GM23338 (cell line): ENCODE data around the gene SHROOM2. TPM values are rescaled to one million over a fixed set of nuclear protein-coding genes. Genes with fewer than 3 reads are reported as not detected.

Source experiments
- ATAC-seq: fragments of 200-7000 bp; cut with Tn5 transposase; 3 replicates; pipeline ENCODE4 v1.9.1; 2020
- DNase-seq: peaks from one replicate; pipeline ENCODE4 v3.0.0-alpha.2; 2015; ENCODE audit warnings: low spot score
- H2AFZ ChIP-seq: fragments of 200-600 bp; sonication (generic); 2 replicates; pipeline ENCODE4 v1.8.0; 2016; ENCODE audit warnings: antibody characterized with exemption, mild to moderate bottlenecking, moderate library complexity
- H3F3A ChIP-seq: fragments of 200-600 bp; sonication (generic); replicated peaks from 2 replicates; pipeline ENCODE4 v1.8.0; 2017; ENCODE audit warnings: antibody characterized with exemption, mixed run types, low read depth
- H3K27ac ChIP-seq: fragments of 200-600 bp; sonication (generic); 2 replicates; pipeline ENCODE4 v1.6.1; 2016; ENCODE audit warnings: low read depth
- H3K27me3 ChIP-seq: fragments of 200-600 bp; sonication (generic); 2 replicates; pipeline ENCODE4 v1.8.0; 2016; ENCODE audit warnings: mild to moderate bottlenecking, mixed run types, moderate library complexity; ENCODE audit not compliant: insufficient read depth
- H3K36me3 ChIP-seq: fragments of 200-600 bp; sonication (generic); 2 replicates; pipeline ENCODE4 v1.8.0; 2016; ENCODE audit warnings: mild to moderate bottlenecking; ENCODE audit not compliant: insufficient read depth
- H3K4me1 ChIP-seq: fragments of 200-600 bp; sonication (generic); 2 replicates; pipeline ENCODE4 v1.8.0; 2016; ENCODE audit warnings: mild to moderate bottlenecking, moderate library complexity; ENCODE audit not compliant: insufficient read depth
- H3K4me2 ChIP-seq: fragments of 200-600 bp; sonication (generic); 2 replicates; pipeline ENCODE4 v1.7.1; 2017; ENCODE audit warnings: mixed run types
- H3K4me3 ChIP-seq: fragments of 200-600 bp; sonication (generic); 2 replicates; pipeline ENCODE4 v1.6.1; 2016; ENCODE audit warnings: mixed run types
- H3K79me2 ChIP-seq: fragments of 200-600 bp; sonication (generic); replicated peaks from 2 replicates; pipeline ENCODE4 v1.8.0; 2017; ENCODE audit warnings: mild to moderate bottlenecking; ENCODE audit not compliant: insufficient read depth
- H3K9me2 ChIP-seq: fragments of 200-600 bp; sonication (generic); 2 replicates; pipeline ENCODE4 v1.8.0; 2017; ENCODE audit not compliant: insufficient read depth
- H4K20me1 ChIP-seq: fragments of 200-600 bp; sonication (generic); replicated peaks from 2 replicates; pipeline ENCODE4 v1.8.0; 2017; ENCODE audit warnings: mild to moderate bottlenecking; ENCODE audit not compliant: insufficient read depth
- H3K27ac Mint-ChIP-seq: 2 replicates; pipeline ENCODE4 v1.8.0; 2020; ENCODE audit warnings: inconsistent platforms, mild to moderate bottlenecking, moderate library complexity, mixed read lengths
- H3K27me3 Mint-ChIP-seq: 3 replicates; pipeline ENCODE4 v1.8.0; 2022; ENCODE audit warnings: low read depth, mild to moderate bottlenecking, moderate library complexity, mixed read lengths, inconsistent platforms; ENCODE audit not compliant: insufficient read depth, poor library complexity
- H3K36me3 Mint-ChIP-seq: 3 replicates; pipeline ENCODE4 v1.8.0; 2021; ENCODE audit warnings: low read depth, mild to moderate bottlenecking, inconsistent platforms, moderate library complexity, mixed read lengths
- H3K4me1 Mint-ChIP-seq: 3 replicates; pipeline ENCODE4 v1.8.0; 2020; ENCODE audit warnings: mild to moderate bottlenecking, inconsistent platforms, mixed read lengths
- H3K4me3 Mint-ChIP-seq: 3 replicates; pipeline ENCODE4 v1.8.0; 2021; ENCODE audit warnings: moderate library complexity, mild to moderate bottlenecking, inconsistent platforms, mixed read lengths
- H3K9me3 Mint-ChIP-seq: 3 replicates; pipeline ENCODE4 v1.8.0; 2020; ENCODE audit warnings: moderate library complexity, mild to moderate bottlenecking, inconsistent platforms, mixed read lengths
- CREB1 ChIP-seq: fragments of 250-450 bp; sonication (Bioruptor Pico); IDR thresholded peaks from 2 replicates; pipeline ENCODE4 v1.5.0; 2020; ENCODE audit warnings: low read depth, mild to moderate bottlenecking, moderate library complexity
- CTCF ChIP-seq, 2 experiments: fragments of 200-600 bp in 1 of 2; sonication (generic) in 1 of 2; conservative IDR thresholded peaks; 2 replicates each; pipeline versions ENCODE4 v1.5.1 to v1.6.1; 2016 to 2017; ENCODE audit warnings: antibody characterized with exemption in 2 of 2, low read depth in 2 of 2, mild to moderate bottlenecking in 2 of 2, moderate library complexity in 1 of 2
- JUNB ChIP-seq: IDR thresholded peaks from one replicate; pipeline ENCODE4 v1.6.1; 2016; ENCODE audit warnings: antibody characterized with exemption; ENCODE audit not compliant: unreplicated experiment
- NANOG ChIP-seq: IDR thresholded peaks from 2 replicates; pipeline ENCODE4 v1.6.1; 2016; ENCODE audit warnings: antibody characterized with exemption, borderline replicate concordance
- ZNF462 ChIP-seq: fragments of 250-450 bp; sonication (Bioruptor Pico); IDR thresholded peaks from 2 replicates; pipeline ENCODE4 v1.5.0; 2020; ENCODE audit warnings: mild to moderate bottlenecking, moderate library complexity
- polyA plus RNA-seq: library from polyadenylated mRNA; unstranded; fragments of >200 nt; fragmentation: Nextera tagmentation; extraction: Ambion mirVana; gene quantifications from 2 replicates; pipeline ENCODE4 v1.2.1, GENCODE V29; 2016
- total RNA-seq: library from RNA; depleted of rRNA; stranded (reverse); fragments of >200 nt; shearing (Covaris generic); gene quantifications from 2 replicates; pipeline ENCODE4 v1.2.3, GENCODE V29; 2014

The SHROOM2 gene
- total and polyA plus RNA-seq, 2 experiments from 2014 or later = 3.5 to 15.8 TPM

DNA sequence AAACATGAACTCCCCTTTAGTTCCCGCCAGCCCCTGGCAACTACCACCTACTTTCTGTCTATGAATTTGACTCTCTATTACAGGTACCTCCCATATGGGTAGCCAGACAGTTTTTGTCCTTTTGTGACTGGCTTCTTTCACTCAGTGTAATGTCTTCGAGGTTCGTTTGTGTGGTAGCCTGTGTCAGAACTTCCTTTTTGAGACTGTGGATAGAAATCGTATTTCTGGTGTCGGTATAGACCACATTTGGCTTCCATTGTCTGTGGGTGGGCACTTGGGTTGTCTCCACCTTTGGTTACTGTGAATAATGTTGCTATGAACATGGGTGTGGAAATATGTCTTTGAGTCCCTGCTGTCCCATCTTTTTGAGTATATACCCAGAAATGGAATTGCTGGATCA, 175.5 kb downstream of the SHROOM2 start:
- Histone ChIP-seq H3K79me2 (no peaks in the 10 kb centered on the region), H4K20me1 (no peaks in the 10 kb centered on the region), H3K4me1 (no peaks in the 10 kb centered on the region), H2AFZ (no peak overlapping the region), H3K27me3 (no peaks in the 10 kb centered on the region), H3F3A (no peaks in the 10 kb centered on the region), H3K9me2 (no peaks in the 10 kb centered on the region), H3K4me2 (no peak overlapping the region), H3K4me3 (no peak overlapping the region), H3K36me3 (no peaks in the 10 kb centered on the region), H3K27ac (no peak overlapping the region)
- H3K36me3 Mint-ChIP-seq = no peaks in the 10 kb centered on the region
- TF ChIP-seq JUNB (no peak), NANOG (no peak), CREB1 (CRISPR knock-in tag) (no peak), CTCF (conservative IDR thresholded peaks at IDR 0.05; ENCODE audit: low read depth in 2 of 2) (no peak)
- no peak overlapping the region for H3K4me3 Mint-ChIP-seq
- peaks cover 2% of the 10 kb centered on the region for H3K27me3 Mint-ChIP-seq
- H3K9me3 Mint-ChIP-seq = no peaks in the 10 kb centered on the region
- no peak overlapping the region for H3K27ac Mint-ChIP-seq
- ATAC-seq (no peak), DNase-seq (no peak)
- no peaks in the 10 kb centered on the region for H3K4me1 Mint-ChIP-seq

GRCh38 chrX:9966775-9967408, 180.7 kb downstream of the SHROOM2 start, which contains the start of gene CLDN34:
CLDN34 (plus strand) TSS chrX:9967358; CDS start chrX:9967358, 0 bp downstream.
- ATAC-seq (no peak), DNase-seq (no peak)
- H3K9me2 ChIP-seq = no peaks in the 10 kb centered on the region
- no peaks in the 10 kb centered on the region for H3K27me3 Mint-ChIP-seq
- no peaks in the 10 kb centered on the region for H3K9me3 Mint-ChIP-seq
- H4K20me1 ChIP-seq = no peaks in the 10 kb centered on the region
- no peaks in the 10 kb centered on the region for H3K27me3 ChIP-seq
- H3K4me1 ChIP-seq = no peaks in the 10 kb centered on the region
- TF ChIP-seq ZNF462 (no peak), CTCF (conservative IDR thresholded peaks at IDR 0.05; ENCODE audit: low read depth in 2 of 2) (peak in 1 of 2 experiments; percentile 29; a peak in 2 of 4 replicates)
- no peak within 1 kb of the TSS for H3K4me3 ChIP-seq
- H3K79me2 ChIP-seq = no peaks in the 10 kb centered on the region
- no peak within 1 kb of the TSS for H3K27ac ChIP-seq
- no peaks in the 10 kb centered on the region for H3F3A ChIP-seq
- no peaks in the 10 kb centered on the region for H3K4me1 Mint-ChIP-seq
- no peaks in the 10 kb centered on the region for H3K36me3 Mint-ChIP-seq
- H2AFZ ChIP-seq = no peak within 1 kb of the TSS
- H3K4me3 Mint-ChIP-seq = no peak within 1 kb of the TSS
- no peak within 1 kb of the TSS for H3K27ac Mint-ChIP-seq
- no peak within 1 kb of the TSS for H3K4me2 ChIP-seq
- H3K36me3 ChIP-seq = no peaks in the 10 kb centered on the region
